ENCODE results near the gene ENHO.

DNA sequence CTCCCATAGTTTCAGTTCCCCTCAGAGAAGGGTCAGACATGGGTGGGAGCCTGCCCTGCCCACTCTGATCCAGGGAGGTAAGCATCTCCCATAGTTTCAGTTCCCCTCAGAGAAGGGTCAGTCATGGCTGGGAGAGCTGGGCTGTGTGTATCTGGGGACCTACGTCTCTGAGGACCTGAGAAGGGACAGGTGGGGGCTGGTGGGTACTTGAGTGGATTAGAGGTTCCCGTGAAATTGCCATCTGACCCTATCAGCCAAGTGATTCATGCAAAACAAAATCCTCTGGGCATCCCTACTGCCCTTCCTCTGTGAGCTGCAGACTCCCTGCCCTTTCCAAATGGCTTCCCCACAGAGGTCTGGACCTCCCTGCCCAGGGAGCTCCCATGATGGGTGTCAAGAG lies 3.9 kb downstream of the ENHO start:
- TF ChIP-seq, protein P1, sequence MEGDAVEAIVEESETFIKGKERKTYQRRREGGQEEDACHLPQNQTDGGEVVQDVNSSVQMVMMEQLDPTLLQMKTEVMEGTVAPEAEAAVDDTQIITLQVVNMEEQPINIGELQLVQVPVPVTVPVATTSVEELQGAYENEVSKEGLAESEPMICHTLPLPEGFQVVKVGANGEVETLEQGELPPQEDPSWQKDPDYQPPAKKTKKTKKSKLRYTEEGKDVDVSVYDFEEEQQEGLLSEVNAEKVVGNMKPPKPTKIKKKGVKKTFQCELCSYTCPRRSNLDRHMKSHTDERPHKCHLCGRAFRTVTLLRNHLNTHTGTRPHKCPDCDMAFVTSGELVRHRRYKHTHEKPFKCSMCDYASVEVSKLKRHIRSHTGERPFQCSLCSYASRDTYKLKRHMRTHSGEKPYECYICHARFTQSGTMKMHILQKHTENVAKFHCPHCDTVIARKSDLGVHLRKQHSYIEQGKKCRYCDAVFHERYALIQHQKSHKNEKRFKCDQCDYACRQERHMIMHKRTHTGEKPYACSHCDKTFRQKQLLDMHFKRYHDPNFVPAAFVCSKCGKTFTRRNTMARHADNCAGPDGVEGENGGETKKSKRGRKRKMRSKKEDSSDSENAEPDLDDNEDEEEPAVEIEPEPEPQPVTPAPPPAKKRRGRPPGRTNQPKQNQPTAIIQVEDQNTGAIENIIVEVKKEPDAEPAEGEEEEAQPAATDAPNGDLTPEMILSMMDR (IDR thresholded peaks at IDR 0.05) = no peak
- no peak for TF ChIP-seq EP300 (IDR thresholded peaks at IDR 0.05)

Data from ovary (tissue), 3 donors.